Astrocyte of the cerebellum (primary cell): ENCODE results near the gene IGFL3.
A peak's percentile ranks its signal among the peaks of the same experiment; 100 is the strongest.

Source experiments
- DNase-seq: peaks from one replicate; pipeline ENCODE4 v3.0.0-alpha.2; 2011; ENCODE audit warnings: low read depth
- H3K4me3 ChIP-seq: 2 replicates; pipeline ENCODE4 v1.5.1; 2011; ENCODE audit warnings: mild to moderate bottlenecking, low read depth, low read length, moderate library complexity
- in situ Hi-C: cut with HindIII; loops from 2 replicates; pipeline ENCODE4 v1.10.0; 2017; ENCODE audit warnings: low sequenced_read_pairs
- TF ChIP-seq, protein P1 (sequence below): IDR thresholded peaks from 2 replicates; pipeline ENCODE4 v1.5.1; 2012; ENCODE audit warnings: low read length, low read depth, moderate library complexity, mild to moderate bottlenecking; ENCODE audit errors: missing control alignments

The IGFL3 gene

DNA sequence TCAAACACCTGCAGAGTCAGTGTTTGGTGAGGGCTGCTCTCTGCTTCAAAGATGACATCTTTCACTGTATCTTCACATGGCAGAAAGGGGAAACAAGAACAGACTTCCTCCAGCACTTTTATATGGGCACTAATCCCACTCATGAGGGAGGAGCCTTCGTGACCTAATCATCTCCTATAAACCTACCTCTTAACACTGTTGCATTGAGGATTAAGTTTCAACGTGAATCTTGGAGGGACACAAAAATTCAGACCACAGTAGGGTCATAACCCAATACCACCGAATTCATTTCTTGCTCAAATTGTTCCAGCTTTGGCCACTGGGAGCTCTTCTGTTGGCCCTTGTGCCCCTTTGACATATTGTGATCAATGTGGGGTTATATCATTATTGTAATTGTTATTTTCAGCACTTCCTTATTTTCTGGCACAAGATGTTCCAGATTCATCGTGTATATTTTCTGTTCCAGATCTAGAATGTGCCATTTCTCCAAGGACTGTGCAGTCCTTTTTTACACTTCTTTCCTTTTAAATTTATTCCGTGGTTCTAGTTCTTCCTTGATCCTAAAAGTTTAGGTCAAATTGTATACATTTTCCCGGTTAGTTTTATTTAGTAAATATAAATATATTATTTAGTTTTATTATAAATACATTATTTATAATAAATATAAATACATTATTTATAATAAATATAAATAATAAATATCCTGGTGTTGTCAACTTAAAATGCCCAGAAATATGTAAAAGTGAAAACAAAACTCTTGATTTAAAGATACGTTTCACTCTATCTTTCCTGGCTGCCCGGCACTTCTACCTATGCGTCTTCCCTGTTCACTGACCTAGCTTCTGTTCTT is 48.2 kb downstream of the IGFL3 start:
- DNase-seq: no peak
- no peak overlapping the region for H3K4me3 ChIP-seq
- TF ChIP-seq, protein P1, sequence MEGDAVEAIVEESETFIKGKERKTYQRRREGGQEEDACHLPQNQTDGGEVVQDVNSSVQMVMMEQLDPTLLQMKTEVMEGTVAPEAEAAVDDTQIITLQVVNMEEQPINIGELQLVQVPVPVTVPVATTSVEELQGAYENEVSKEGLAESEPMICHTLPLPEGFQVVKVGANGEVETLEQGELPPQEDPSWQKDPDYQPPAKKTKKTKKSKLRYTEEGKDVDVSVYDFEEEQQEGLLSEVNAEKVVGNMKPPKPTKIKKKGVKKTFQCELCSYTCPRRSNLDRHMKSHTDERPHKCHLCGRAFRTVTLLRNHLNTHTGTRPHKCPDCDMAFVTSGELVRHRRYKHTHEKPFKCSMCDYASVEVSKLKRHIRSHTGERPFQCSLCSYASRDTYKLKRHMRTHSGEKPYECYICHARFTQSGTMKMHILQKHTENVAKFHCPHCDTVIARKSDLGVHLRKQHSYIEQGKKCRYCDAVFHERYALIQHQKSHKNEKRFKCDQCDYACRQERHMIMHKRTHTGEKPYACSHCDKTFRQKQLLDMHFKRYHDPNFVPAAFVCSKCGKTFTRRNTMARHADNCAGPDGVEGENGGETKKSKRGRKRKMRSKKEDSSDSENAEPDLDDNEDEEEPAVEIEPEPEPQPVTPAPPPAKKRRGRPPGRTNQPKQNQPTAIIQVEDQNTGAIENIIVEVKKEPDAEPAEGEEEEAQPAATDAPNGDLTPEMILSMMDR: peak; percentile 15
- in situ Hi-C loops: no loop called here

DNA sequence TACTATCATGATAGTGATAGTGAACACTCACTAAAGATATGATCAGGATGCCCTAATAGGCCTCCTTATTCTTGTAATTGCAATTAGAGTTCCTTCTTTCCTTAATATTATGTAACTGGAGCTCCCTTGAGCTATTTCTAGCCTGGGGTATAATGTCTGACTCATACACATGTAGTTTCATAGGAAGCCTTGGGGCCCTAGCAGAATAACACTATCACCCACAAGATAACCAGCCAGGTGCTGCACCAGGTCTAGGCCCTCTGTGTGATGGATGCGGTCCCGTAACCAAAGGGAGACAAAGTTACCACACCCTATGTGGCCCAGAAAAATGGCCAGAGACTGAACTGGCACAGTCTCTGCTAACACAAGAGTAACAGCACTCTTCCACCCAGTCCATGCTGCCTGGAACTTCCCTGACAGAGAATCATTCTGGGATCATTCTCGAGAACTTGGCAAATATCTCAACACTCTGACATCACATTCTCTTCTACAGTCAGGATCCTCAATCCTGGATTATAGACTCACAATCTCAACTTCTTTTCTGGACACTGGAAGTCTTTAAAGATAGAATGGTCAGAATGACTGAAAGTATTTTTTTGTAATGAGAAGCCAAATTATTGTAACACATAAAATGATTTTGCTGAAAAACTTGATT is 51.1 kb downstream of the IGFL3 start:
- DNase-seq: no peak
- TF ChIP-seq, protein P1: no peak
- no peak overlapping the region for H3K4me3 ChIP-seq
- in situ Hi-C loops: no loop called here
